ENCODE results near the gene GP1BA. TPM values are rescaled to one million over a fixed set of nuclear protein-coding genes. Genes with fewer than 3 reads are reported as not detected.

Gene GP1BA
- total RNA-seq, 3 donors from 2014 or later (not counting 1 experiment from before 2014, with no cell fraction given), result 0.25 to 4.3 (median 2.2) TPM

DNA sequence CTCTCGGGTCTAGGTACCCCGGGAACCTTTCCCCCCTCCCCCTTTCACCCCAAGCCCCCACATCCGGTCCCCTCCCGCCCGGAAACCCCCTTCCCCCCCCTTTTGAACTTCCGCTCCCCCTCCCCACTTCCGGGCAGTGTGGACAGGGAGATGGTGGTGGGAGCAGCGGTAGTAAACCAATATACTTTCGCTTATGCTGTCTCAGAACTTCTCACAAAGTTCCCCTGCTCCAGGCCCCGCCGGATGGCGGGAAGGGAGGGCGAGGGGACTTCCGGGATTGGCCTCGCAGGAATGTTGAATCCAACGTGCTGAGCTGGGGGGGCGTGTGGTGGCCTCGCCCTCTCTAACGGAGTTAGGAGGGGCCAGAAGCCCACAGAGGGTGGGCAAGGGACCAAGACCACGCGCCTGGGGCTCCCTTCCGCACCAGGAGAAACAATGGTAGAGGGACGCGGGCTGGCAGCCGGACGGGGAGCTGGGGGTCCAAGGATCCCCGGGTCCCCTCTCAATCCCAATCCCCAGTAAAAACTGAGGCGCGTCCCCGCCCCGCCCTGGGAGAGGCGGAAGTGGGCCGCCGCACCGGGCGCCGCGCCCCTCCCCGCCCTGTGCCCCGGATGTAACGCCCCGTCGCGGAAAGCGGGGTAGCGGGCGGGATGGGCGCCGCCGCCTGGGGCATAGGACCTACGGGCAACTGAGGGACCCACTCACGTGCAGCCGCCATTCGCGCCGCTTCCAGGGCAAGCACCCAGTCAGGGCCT lies 15.5 kb downstream of the GP1BA start:
- intact Hi-C loops (cut with micrococcal nuclease), result loop anchor here (1.0 to 5.0 kb wide), 3 partner anchors 7 to 470 kb away; partner anchors contain the start of genes NUP88, RNF167, SLC25A11 and SPAG7
- TF ChIP-seq, protein P1, sequence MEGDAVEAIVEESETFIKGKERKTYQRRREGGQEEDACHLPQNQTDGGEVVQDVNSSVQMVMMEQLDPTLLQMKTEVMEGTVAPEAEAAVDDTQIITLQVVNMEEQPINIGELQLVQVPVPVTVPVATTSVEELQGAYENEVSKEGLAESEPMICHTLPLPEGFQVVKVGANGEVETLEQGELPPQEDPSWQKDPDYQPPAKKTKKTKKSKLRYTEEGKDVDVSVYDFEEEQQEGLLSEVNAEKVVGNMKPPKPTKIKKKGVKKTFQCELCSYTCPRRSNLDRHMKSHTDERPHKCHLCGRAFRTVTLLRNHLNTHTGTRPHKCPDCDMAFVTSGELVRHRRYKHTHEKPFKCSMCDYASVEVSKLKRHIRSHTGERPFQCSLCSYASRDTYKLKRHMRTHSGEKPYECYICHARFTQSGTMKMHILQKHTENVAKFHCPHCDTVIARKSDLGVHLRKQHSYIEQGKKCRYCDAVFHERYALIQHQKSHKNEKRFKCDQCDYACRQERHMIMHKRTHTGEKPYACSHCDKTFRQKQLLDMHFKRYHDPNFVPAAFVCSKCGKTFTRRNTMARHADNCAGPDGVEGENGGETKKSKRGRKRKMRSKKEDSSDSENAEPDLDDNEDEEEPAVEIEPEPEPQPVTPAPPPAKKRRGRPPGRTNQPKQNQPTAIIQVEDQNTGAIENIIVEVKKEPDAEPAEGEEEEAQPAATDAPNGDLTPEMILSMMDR (IDR thresholded peaks at IDR 0.05), result no peak
- Histone ChIP-seq H3K9me3 (ENCODE audit: control insufficient read depth, insufficient read depth, low read length) (no peaks in the 10 kb centered on the region), H3K27me3 (ENCODE audit: control insufficient read depth, insufficient read depth, low read length) (no peaks in the 10 kb centered on the region), H3K27ac (ENCODE audit: low read length) (peak overlapping the region; percentile 96), H3K4me1 (ENCODE audit: control insufficient read depth, insufficient read depth, low read length) (peaks cover 58% of the 10 kb centered on the region), H3K36me3 (ENCODE audit: control insufficient read depth, insufficient read depth, low read length) (peaks cover 46% of the 10 kb centered on the region), H3K4me3 (ENCODE audit: low read length) (peak overlapping the region; percentile 99)
- DNase-seq (peak; percentile 69 to 81), ATAC-seq (peak; percentile 11 to 40 (median 27))
- H3K9me3 Mint-ChIP-seq, result no peaks in the 10 kb centered on the region
- H3K27ac Mint-ChIP-seq, result peak overlapping the region; percentile 87 to 93
- H3K27me3 Mint-ChIP-seq (ENCODE audit: low read depth in 2 of 2), result peaks cover 0 to 2% of the 10 kb centered on the region in 2 donors
- peaks cover 14% of the 10 kb centered on the region for H3K36me3 Mint-ChIP-seq
- H3K4me3 Mint-ChIP-seq, result peak overlapping the region; percentile 91
- H3K4me1 Mint-ChIP-seq, result peaks cover 57 to 65% of the 10 kb centered on the region in 2 donors
- 0% methylated on average over 49 of the region's 56 CpGs for WGBS (ENCODE audit: insufficient coverage)

DNA sequence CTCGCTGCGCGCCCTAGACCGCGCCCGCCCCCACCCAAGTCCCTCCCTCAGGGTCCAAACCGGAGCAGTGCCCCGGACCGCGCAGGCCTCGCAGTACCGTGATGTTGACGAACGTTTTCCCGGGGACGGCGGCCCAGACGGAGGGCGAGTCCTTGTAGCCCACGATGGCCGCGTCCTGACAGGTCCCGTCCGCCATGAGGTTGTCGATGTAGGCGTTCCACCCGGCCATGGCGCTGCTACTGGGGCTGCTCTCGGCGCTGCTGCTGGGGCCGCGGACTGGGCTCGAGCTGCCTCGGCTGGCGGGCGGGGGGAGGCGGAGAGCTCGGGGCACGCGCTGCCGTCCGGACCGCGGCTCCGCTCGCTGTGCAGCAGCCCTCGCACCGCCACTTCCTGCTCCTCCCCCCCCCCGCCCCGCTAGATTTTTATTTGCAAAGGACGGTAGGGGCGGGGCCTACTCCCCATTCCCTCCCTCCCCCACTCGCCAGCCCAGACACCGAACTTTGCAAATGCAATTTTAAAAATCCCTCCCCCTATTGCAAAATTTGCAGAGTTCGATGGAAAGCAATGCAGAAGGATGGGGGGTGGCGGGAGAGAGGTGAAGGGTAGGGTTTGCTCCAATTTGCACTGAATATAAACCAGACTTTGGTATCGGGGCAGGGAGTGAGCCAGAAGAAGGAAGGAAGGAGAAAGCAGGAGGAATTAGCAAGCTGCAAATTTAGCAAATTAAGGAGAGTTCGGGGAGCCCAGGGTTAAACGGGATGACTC lies 16.3 kb downstream of the GP1BA start, which contains the start of gene PFN1:
Gene PFN1, minus strand, starts transcription at position 365 of the 765 bp plus-strand sequence. Its CDS starts 136 bp downstream, at position 229.
- H3K27ac ChIP-seq (ENCODE audit: low read length), result peak within 1 kb of the TSS; percentile 97
- Mint-ChIP-seq H3K36me3 (peaks cover 14% of the 10 kb centered on the region), H3K4me3 (peak within 1 kb of the TSS; percentile 91), H3K9me3 (no peaks in the 10 kb centered on the region), H3K27ac (peak within 1 kb of the TSS; percentile 87 to 93), H3K4me1 (peaks cover 50 to 57% of the 10 kb centered on the region in 2 donors), H3K27me3 (ENCODE audit: low read depth in 2 of 2) (peaks cover 0 to 2% of the 10 kb centered on the region in 2 donors)
- peaks cover 50% of the 10 kb centered on the region for H3K4me1 ChIP-seq (ENCODE audit: control insufficient read depth, insufficient read depth, low read length)
- DNase-seq, result peak; percentile 80 to 96
- no peaks in the 10 kb centered on the region for H3K27me3 ChIP-seq (ENCODE audit: control insufficient read depth, insufficient read depth, low read length)
- ATAC-seq, result peak; percentile 49 to 76 (median 61)
- H3K4me3 ChIP-seq (ENCODE audit: low read length), result peak within 1 kb of the TSS; percentile 99
- TF ChIP-seq, protein P1 (IDR thresholded peaks at IDR 0.05), result no peak
- under 1% methylated on average over 53 of the region's 59 CpGs for WGBS (ENCODE audit: insufficient coverage)
- H3K9me3 ChIP-seq (ENCODE audit: control insufficient read depth, insufficient read depth, low read length), result no peaks in the 10 kb centered on the region
- intact Hi-C loops (cut with micrococcal nuclease), result loop anchor here (1.0 to 5.0 kb wide), 3 partner anchors 8 to 469 kb away; partner anchors contain the start of genes NUP88, RNF167, SLC25A11 and SPAG7
- peaks cover 38% of the 10 kb centered on the region for H3K36me3 ChIP-seq (ENCODE audit: control insufficient read depth, insufficient read depth, low read length)

DNA sequence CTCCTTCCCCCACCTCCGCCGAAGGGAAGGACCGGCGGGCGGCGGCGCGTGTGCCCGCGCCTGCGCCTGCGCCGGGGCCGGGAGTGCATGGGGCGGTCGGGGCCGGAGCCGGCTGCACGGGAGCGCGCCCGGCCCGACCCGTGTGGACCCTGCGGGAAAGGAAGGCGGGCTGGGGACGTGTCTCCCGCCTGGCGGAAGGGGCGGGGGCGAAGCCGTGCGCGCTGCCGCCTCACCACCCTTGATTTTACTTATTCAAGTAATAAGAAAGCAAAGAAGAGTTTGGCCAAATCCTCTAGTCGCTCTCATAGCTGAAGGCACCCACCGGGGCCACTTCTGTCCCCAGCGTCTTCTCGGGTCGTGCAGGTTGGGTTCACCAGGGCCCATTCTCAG lies 16.8 kb downstream of the GP1BA start:
- intact Hi-C loops (cut with micrococcal nuclease), result loop anchor here (1.0 to 5.0 kb wide), 3 partner anchors 9 to 468 kb away; partner anchors contain the start of genes NUP88, RNF167, SLC25A11 and SPAG7
- H3K4me1 Mint-ChIP-seq, result peaks cover 45 to 52% of the 10 kb centered on the region in 2 donors
- Histone ChIP-seq H3K27ac (ENCODE audit: low read length) (peak overlapping the region; percentile 97), H3K27me3 (ENCODE audit: control insufficient read depth, insufficient read depth, low read length) (no peaks in the 10 kb centered on the region), H3K36me3 (ENCODE audit: control insufficient read depth, insufficient read depth, low read length) (peaks cover 34% of the 10 kb centered on the region), H3K4me3 (ENCODE audit: low read length) (peak overlapping the region; percentile 99), H3K4me1 (ENCODE audit: control insufficient read depth, insufficient read depth, low read length) (peaks cover 45% of the 10 kb centered on the region), H3K9me3 (ENCODE audit: control insufficient read depth, insufficient read depth, low read length) (no peaks in the 10 kb centered on the region)
- H3K27me3 Mint-ChIP-seq (ENCODE audit: low read depth in 2 of 2), result peaks cover 0 to 2% of the 10 kb centered on the region in 2 donors
- H3K36me3 Mint-ChIP-seq, result peaks cover 14% of the 10 kb centered on the region
- H3K9me3 Mint-ChIP-seq, result no peaks in the 10 kb centered on the region
- peak; percentile 72 to 87 for DNase-seq
- TF ChIP-seq, protein P1 (IDR thresholded peaks at IDR 0.05), result no peak
- H3K4me3 Mint-ChIP-seq, result peak overlapping the region; percentile 91
- WGBS (ENCODE audit: insufficient coverage), result under 1% methylated on average over 40 of the region's 40 CpGs
- ATAC-seq, result peak; percentile 30 to 69 (median 58)
- H3K27ac Mint-ChIP-seq, result peak overlapping the region; percentile 87 to 93

Data from natural killer cell (primary cell).